LNCAP (cell line): ENCODE results near the gene KARS1.

Experiments used
- TF ChIP-seq, protein P1 (sequence below): fragments of 450-650 bp; IDR thresholded peaks from 2 replicates; pipeline ENCODE4 v1.5.1; 2017; ENCODE audit warnings: mild to moderate bottlenecking

KARS1 gene

GRCh38 chr16:75640598-75640997, 6.9 kb downstream of the KARS1 start:
- TF ChIP-seq, protein P1, sequence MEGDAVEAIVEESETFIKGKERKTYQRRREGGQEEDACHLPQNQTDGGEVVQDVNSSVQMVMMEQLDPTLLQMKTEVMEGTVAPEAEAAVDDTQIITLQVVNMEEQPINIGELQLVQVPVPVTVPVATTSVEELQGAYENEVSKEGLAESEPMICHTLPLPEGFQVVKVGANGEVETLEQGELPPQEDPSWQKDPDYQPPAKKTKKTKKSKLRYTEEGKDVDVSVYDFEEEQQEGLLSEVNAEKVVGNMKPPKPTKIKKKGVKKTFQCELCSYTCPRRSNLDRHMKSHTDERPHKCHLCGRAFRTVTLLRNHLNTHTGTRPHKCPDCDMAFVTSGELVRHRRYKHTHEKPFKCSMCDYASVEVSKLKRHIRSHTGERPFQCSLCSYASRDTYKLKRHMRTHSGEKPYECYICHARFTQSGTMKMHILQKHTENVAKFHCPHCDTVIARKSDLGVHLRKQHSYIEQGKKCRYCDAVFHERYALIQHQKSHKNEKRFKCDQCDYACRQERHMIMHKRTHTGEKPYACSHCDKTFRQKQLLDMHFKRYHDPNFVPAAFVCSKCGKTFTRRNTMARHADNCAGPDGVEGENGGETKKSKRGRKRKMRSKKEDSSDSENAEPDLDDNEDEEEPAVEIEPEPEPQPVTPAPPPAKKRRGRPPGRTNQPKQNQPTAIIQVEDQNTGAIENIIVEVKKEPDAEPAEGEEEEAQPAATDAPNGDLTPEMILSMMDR, result no peak

DNA sequence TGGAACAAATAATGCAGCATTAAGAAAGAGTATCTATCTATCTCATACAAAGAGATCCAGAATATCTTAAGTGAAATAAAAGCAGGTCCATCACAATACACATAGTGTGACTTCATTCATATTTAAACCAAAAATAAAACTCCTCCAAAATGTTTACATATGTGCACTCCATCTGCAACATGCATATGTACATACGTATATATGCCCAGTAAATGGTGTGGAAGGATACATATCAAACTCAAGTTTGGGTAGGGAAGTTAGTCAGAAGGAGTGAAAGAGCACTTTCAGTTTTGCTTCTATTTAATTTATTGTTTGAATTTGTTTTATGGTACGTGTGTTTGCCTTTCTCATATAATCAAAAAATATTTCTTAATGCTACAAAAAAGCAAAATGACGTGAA, 12.4 kb downstream of the KARS1 start:
- TF ChIP-seq, protein P1, result no peak

DNA sequence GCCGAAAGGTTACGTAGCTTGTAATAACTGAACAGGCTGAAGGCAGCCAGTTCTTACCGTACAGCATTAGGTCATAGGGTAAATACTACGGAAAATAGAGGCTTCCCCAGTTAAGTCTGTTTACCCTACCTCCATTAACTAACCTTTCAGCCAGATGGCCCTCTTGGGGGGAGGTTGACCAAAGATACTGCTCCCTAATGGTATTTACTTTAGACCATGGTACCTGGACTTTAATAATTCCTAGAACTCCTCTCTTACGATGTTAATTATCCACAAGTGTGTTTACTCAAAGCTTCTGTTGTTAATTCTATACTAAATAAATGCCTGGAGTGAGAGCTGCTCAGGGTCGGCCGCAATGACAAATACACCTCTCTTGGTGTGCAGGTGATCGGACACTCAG, 14.6 kb downstream of the KARS1 start:
- TF ChIP-seq, protein P1, result no peak

GRCh38 chr16:75630052-75630451, 17.4 kb downstream of the KARS1 start:
- TF ChIP-seq, protein P1, result no peak

DNA sequence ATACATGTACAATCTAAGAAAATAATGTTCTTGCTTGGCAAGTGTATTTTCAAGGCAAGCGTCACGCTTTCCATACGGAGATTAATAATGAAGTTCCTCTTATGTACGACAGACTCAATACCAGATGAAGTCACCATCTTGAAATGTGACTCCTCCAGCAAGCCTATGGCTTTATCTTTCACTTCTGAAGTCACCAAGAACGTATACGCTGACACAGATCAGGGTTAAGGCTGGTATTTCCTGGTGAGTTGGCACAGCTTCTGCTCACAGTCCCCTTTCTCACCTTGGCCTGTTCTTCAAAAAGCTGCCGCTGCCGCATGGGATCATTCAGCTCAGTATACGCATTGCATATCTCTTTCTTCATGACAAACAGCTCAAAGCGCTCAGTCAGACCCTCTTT, 18.3 kb downstream of the KARS1 start:
- TF ChIP-seq, protein P1, result no peak

- TF ChIP-seq, protein P1, result no peak
These were observed 19.1 kb downstream of the KARS1 start for GRCh38 chr16:75628351-75628750.

DNA sequence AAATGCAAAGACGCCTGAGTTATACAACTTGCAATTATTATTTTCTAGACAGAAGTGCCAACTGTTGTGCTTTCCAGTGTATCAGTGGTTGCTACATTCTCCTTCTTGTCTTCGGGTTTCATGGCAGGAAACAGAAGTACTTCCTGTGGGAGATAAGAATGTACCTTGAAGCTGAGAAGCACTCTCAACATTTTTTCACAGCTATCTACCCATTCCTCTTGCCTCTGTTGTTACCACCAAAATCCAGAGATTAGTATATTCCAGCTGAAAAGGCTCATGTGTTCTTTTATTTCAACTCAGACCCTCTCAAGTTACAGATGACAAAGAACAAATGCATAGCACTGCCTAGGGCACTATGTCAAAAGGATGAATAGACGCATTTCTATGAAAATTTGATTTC, 19.6 kb downstream of the KARS1 start:
- TF ChIP-seq, protein P1, result no peak

GRCh38 chr16:75626806-75627205, 20.7 kb downstream of the KARS1 start:
- TF ChIP-seq, protein P1, result no peak
